Nucleus accumbens (tissue), 56 donors: ENCODE results near the gene CHMP4A.

Source experiments
- DNase-seq, 56 donors: peaks; one replicate each; lab custom pipeline; 2025; lab: John Stamatoyannopoulos, UW

Gene CHMP4A

GRCh38 chr14:24160850-24161804, 52.2 kb downstream of the CHMP4A start, which contains the start of gene IRF9:
Gene IRF9 (plus strand): TSS chr14:24161265. CDS start chr14:24162145, 880 bp downstream.
- peak; percentile 61 to 98 (median 92) for DNase-seq

DNA sequence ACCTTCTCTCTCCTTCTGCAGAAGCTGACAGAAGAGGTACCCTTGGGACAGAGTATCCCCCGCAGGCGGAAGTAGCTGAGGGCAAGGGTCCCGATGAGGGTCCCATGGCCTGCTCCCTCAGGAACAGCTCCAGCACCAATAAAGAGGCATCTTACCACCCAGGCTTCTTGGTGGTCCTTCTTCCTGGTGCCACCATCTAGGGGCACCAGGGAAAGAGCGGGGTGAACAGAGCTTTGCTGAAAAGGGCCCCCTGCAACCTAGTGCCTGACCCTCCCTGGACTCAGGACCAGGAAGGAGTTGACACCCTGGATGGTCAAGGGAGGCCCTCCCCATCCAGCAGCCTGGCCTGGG, 52.8 kb downstream of the CHMP4A start:
- DNase-seq = no peak

GRCh38 chr14:24159777-24160498, 53.4 kb downstream of the CHMP4A start:
- no peak for DNase-seq
